KG1 (cell line): ENCODE measurements around the gene OSGEP.
"Not testable (repeated sequence)": the region's sequence is repeated elsewhere in the genome, so short reads cannot be mapped to it uniquely, and the experiment has no call there.

Experiments
- DNase-seq: peaks from one replicate; lab custom pipeline; 2025; lab: John Stamatoyannopoulos, UW

OSGEP gene

GRCh38 chr14:20469890-20470602 lies 15.4 kb upstream of the OSGEP start:
- peak; percentile 52 for DNase-seq

- peak; percentile 79 for DNase-seq
Measured at GRCh38 chr14:20469242-20469889, 14.8 kb upstream of the OSGEP start, which contains the start of gene PNP. PNP (plus strand) TSS chr14:20469406; CDS start chr14:20469525, 119 bp downstream.

- no peak for DNase-seq
Measured at GRCh38 chr14:20468764-20469241, 14.2 kb upstream of the OSGEP start.

GRCh38 chr14:20461225-20462141 lies 6.9 kb upstream of the OSGEP start, which contains the start of gene PIP4P1:
PIP4P1 (minus strand) TSS chr14:20461434; CDS start chr14:20461325, 109 bp downstream.
- peak; percentile 95 for DNase-seq

GRCh38 chr14:20460458-20461224 lies 6.0 kb upstream of the OSGEP start:
- DNase-seq, result no peak

GRCh38 chr14:20458031-20458789 lies 3.6 kb upstream of the OSGEP start:
- DNase-seq, result no peak

- no peak for DNase-seq
Measured at GRCh38 chr14:20456971-20457370, 2.4 kb upstream of the OSGEP start.

GRCh38 chr14:20455355-20456300 lies 1.0 kb upstream of the OSGEP start:
- DNase-seq, result no peak

- not testable (repeated sequence) for DNase-seq
Measured at GRCh38 chr14:20452831-20453230, 1.8 kb downstream of the OSGEP start.

GRCh38 chr14:20446889-20447288 lies 7.7 kb downstream of the OSGEP start:
- no peak for DNase-seq

- DNase-seq, result not testable (repeated sequence)
Measured at GRCh38 chr14:20443650-20444049, 11.0 kb downstream of the OSGEP start.

- no peak for DNase-seq
Measured at GRCh38 chr14:20441461-20441860, 13.2 kb downstream of the OSGEP start.

- DNase-seq, result peak; percentile 21
Measured at GRCh38 chr14:20440882-20441281, 13.7 kb downstream of the OSGEP start.

- no peak for DNase-seq
Measured at GRCh38 chr14:20440465-20440864, 14.1 kb downstream of the OSGEP start.

- DNase-seq, result no peak
Measured at GRCh38 chr14:20438664-20439063, 15.9 kb downstream of the OSGEP start.

GRCh38 chr14:20436363-20436755 lies 18.3 kb downstream of the OSGEP start:
- no peak for DNase-seq

GRCh38 chr14:20435582-20436362 lies 18.8 kb downstream of the OSGEP start, which contains the start of gene KLHL33:
KLHL33 (minus strand) TSS chr14:20436166; CDS start chr14:20435811, 355 bp downstream.
- DNase-seq, result no peak
